ENCODE measurements around the gene YEATS2.
"Not testable (repeated sequence)": the region's sequence is repeated elsewhere in the genome, so short reads cannot be mapped to it uniquely, and the experiment has no call there.

The YEATS2 gene

DNA sequence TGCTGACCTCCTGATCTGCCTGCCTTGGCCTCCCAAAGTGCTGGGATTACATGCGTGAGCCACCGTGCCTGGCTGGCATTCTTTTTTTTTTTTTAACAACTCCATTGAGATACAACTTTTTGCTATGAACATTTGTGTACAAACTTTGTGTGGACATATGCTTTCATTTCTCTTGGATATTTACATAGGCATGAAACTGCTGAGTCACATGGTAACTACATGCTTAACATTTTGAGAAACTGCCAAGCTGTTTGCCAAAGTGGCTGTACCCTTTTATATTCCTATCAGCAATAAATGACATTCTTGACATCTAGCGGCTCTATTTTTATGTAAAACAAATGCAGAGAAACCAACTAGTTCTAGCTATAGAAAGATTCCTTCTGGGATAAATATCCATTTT, 8.7 kb upstream of the YEATS2 start:
- Histone ChIP-seq H3K4me2 (ENCODE audit: low read length) (no peak overlapping the region), H3K27me3 (ENCODE audit: low read depth, low read length) (no peaks in the 10 kb centered on the region), H3K9me3 (ENCODE audit: insufficient read depth, low read length) (no peaks in the 10 kb centered on the region), H3K79me2 (ENCODE audit: low read length) (no peaks in the 10 kb centered on the region), H3K9ac (ENCODE audit: low read length) (no peak overlapping the region), H3K36me3 (replicated peaks; ENCODE audit: low read depth, low read length) (no peaks in the 10 kb centered on the region), H3K4me3 (ENCODE audit: low read length) (no peak overlapping the region), H2AFZ (ENCODE audit: low read depth, low read length) (no peak overlapping the region), H4K20me1 (ENCODE audit: insufficient read depth, low read length) (no peaks in the 10 kb centered on the region), H3K27ac (ENCODE audit: low read length) (no peak overlapping the region), H3K4me1 (ENCODE audit: low read length) (peaks cover 5% of the 10 kb centered on the region; the same call in 1 of the 2 replicates)
- TF ChIP-seq EZH2phosphoT487 (IDR thresholded peaks at IDR 0.05; ENCODE audit: low read depth) (no peak), CTCF (IDR thresholded peaks at IDR 0.05; ENCODE audit: low read depth, low read length) (no peak)

DNA sequence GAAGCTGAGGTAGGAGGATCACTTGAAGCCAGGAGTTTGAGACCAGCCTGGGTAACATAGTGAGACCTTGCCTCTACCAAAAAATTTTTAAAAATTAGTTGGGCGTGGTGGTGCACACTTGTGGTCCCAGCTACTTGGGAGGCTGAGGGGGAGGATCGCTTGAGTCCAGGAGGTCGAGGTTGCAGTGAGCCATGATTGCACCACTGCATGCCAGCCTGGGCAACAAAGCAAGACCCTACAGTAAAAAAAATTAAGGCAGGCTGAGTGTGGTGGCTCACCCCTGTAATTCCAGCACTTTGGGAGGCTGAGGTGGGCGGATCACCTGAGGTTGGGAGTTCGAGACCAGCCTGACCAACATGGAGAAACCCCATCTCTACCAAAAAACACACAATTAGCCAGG, 8.0 kb upstream of the YEATS2 start:
- H3K9ac ChIP-seq (ENCODE audit: low read length); H3K4me3 ChIP-seq (ENCODE audit: low read length); H3K9me3 ChIP-seq (ENCODE audit: insufficient read depth, low read length); H4K20me1 ChIP-seq (ENCODE audit: insufficient read depth, low read length); H3K27ac ChIP-seq (ENCODE audit: low read length); H3K79me2 ChIP-seq (ENCODE audit: low read length); H3K36me3 ChIP-seq (replicated peaks; ENCODE audit: low read depth, low read length); H3K27me3 ChIP-seq (ENCODE audit: low read depth, low read length); H2AFZ ChIP-seq (ENCODE audit: low read depth, low read length); H3K4me2 ChIP-seq (ENCODE audit: low read length); H3K4me1 ChIP-seq (ENCODE audit: low read length): not testable (repeated sequence)

GRCh38 chr3:183690402-183690995, 7.1 kb upstream of the YEATS2 start:
- Histone ChIP-seq H3K36me3 (replicated peaks; ENCODE audit: low read depth, low read length) (no peaks in the 10 kb centered on the region), H3K79me2 (ENCODE audit: low read length) (no peaks in the 10 kb centered on the region), H3K4me3 (ENCODE audit: low read length) (no peak overlapping the region), H3K4me2 (ENCODE audit: low read length) (no peak overlapping the region), H3K4me1 (ENCODE audit: low read length) (no peaks in the 10 kb centered on the region), H3K9ac (ENCODE audit: low read length) (no peak overlapping the region), H3K27me3 (ENCODE audit: low read depth, low read length) (no peaks in the 10 kb centered on the region), H3K27ac (ENCODE audit: low read length) (no peak overlapping the region), H4K20me1 (ENCODE audit: insufficient read depth, low read length) (no peaks in the 10 kb centered on the region), H3K9me3 (ENCODE audit: insufficient read depth, low read length) (no peaks in the 10 kb centered on the region), H2AFZ (ENCODE audit: low read depth, low read length) (no peak overlapping the region)
- TF ChIP-seq CTCF (IDR thresholded peaks at IDR 0.05; ENCODE audit: low read depth, low read length) = no peak
- no peak for TF ChIP-seq EZH2phosphoT487 (IDR thresholded peaks at IDR 0.05; ENCODE audit: low read depth)

DNA sequence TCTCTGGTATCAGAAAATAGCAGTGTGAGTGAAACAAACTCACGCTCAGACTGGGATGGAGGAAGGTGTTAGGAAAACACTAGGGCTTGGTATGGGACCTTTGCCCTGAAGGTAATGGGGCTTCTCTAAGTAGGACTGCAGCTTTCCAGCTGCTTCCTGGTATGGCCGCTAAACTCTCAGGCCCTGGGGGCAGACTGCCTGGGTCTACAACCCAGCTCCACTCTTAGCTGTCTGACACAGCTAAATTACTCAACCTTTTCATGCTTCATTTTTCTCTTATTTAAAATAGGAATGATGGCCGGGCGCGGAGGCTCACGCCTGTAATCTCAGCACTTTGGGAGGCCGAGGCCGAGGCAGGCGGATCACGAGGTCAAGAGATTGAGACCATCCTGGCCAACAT, 5.2 kb upstream of the YEATS2 start:
- Histone ChIP-seq H3K79me2 (ENCODE audit: low read length) (peaks cover 4% of the 10 kb centered on the region; the same call in 1 of the 2 replicates), H4K20me1 (ENCODE audit: insufficient read depth, low read length) (no peaks in the 10 kb centered on the region), H3K9me3 (ENCODE audit: insufficient read depth, low read length) (no peaks in the 10 kb centered on the region), H3K9ac (ENCODE audit: low read length) (no peak overlapping the region), H3K4me3 (ENCODE audit: low read length) (no peak overlapping the region), H3K27me3 (ENCODE audit: low read depth, low read length) (no peaks in the 10 kb centered on the region), H3K36me3 (replicated peaks; ENCODE audit: low read depth, low read length) (no peaks in the 10 kb centered on the region), H3K4me1 (ENCODE audit: low read length) (peaks cover 5% of the 10 kb centered on the region), H2AFZ (ENCODE audit: low read depth, low read length) (no peak overlapping the region), H3K4me2 (ENCODE audit: low read length) (no peak overlapping the region), H3K27ac (ENCODE audit: low read length) (no peak overlapping the region)
- TF ChIP-seq CTCF (IDR thresholded peaks at IDR 0.05; ENCODE audit: low read depth, low read length) = no peak
- no peak for TF ChIP-seq EZH2phosphoT487 (IDR thresholded peaks at IDR 0.05; ENCODE audit: low read depth)

Data from OCI-LY3 (cell line).